Activated CD4-positive, alpha-beta T cell treated with anti-CD3 and anti-CD28 coated beads, Interleukin-2, amount 50 U/mL, for 16 hours (primary cell): Measurements from ENCODE around the gene ACTN2.
A peak's percentile ranks its signal among the peaks of the same experiment; 100 is the strongest.
"Not testable (repeated sequence)": the region's sequence is repeated elsewhere in the genome, so short reads cannot be mapped to it uniquely, and the experiment has no call there.

ENCODE experiments used
- DNase-seq: peaks from one replicate; pipeline ENCODE4 v3.0.0-alpha.2; 2020

Gene ACTN2

GRCh38 chr1:236685917-236686814 lies at the start of gene ACTN2:
Gene ACTN2 (plus strand): TSS chr1:236686499. CDS start chr1:236686674, 175 bp downstream.
- peak; percentile 46 for DNase-seq

- no peak for DNase-seq
These were observed 47.4 kb upstream of the ACTN2 start for GRCh38 chr1:236638945-236639344.

GRCh38 chr1:236639686-236640085 lies 46.6 kb upstream of the ACTN2 start:
- DNase-seq, result no peak

GRCh38 chr1:236642763-236643162 lies 43.5 kb upstream of the ACTN2 start:
- no peak for DNase-seq

GRCh38 chr1:236645016-236645680 lies 41.2 kb upstream of the ACTN2 start:
- no peak for DNase-seq

- DNase-seq, result no peak
These were observed 31.8 kb upstream of the ACTN2 start for GRCh38 chr1:236654511-236654910.

GRCh38 chr1:236654957-236655356 lies 31.3 kb upstream of the ACTN2 start:
- DNase-seq, result no peak

GRCh38 chr1:236657398-236657797 lies 28.9 kb upstream of the ACTN2 start:
- DNase-seq, result no peak

GRCh38 chr1:236659792-236660587 lies 26.3 kb upstream of the ACTN2 start:
- no peak for DNase-seq

GRCh38 chr1:236663934-236664333 lies 22.4 kb upstream of the ACTN2 start:
- DNase-seq, result no peak

- not testable (repeated sequence) for DNase-seq
These were observed 17.4 kb upstream of the ACTN2 start for GRCh38 chr1:236668909-236669308.

- no peak for DNase-seq
These were observed 16.2 kb upstream of the ACTN2 start for GRCh38 chr1:236670060-236670459.

GRCh38 chr1:236673289-236673919 lies 12.9 kb upstream of the ACTN2 start:
- DNase-seq, result no peak

GRCh38 chr1:236677641-236678235 lies 8.6 kb upstream of the ACTN2 start:
- peak; percentile 15 for DNase-seq

GRCh38 chr1:236681219-236681618 lies 5.1 kb upstream of the ACTN2 start:
- no peak for DNase-seq

GRCh38 chr1:236685205-236685916 lies 938 bp upstream of the ACTN2 start:
- DNase-seq, result no peak

- no peak for DNase-seq
These were observed 489 bp downstream of the ACTN2 start for GRCh38 chr1:236686815-236687160.

- DNase-seq, result no peak
These were observed 974 bp downstream of the ACTN2 start for GRCh38 chr1:236687273-236687672.

- no peak for DNase-seq
These were observed 2.4 kb downstream of the ACTN2 start for GRCh38 chr1:236688705-236689104.

GRCh38 chr1:236689713-236690569 lies 3.6 kb downstream of the ACTN2 start:
- DNase-seq, result no peak

GRCh38 chr1:236691348-236691747 lies 5.0 kb downstream of the ACTN2 start:
- DNase-seq, result no peak
